HCT116 (cell line): ENCODE results near the gene VDAC1. TPM values are rescaled to one million over a fixed set of nuclear protein-coding genes. Genes with fewer than 3 reads are reported as not detected.

Experiments
- ATAC-seq: fragments of 200-7000 bp; cut with Tn5 transposase; 2 replicates; pipeline ENCODE4 v1.9.1; 2020; ENCODE audit warnings: mild to moderate bottlenecking, moderate library complexity
- BruUV-seq: library from RNA; stranded (reverse); fragments of 400-500 nt; replicated peaks from 2 replicates; lab custom pipeline; 2021; lab: Mats Ljungman, UMichigan
- CTCF ChIA-PET: fragments of 300-600 bp; sonication (Branson Sonifier 250); formaldehyde crosslinking; loops from one replicate; lab custom pipeline; 2021; ENCODE audit warnings: antibody characterized with exemption; lab: Charles Lee
- POLR2A ChIA-PET: fragments of 300-600, 350-600 bp; sonication (Branson Sonifier 250); formaldehyde crosslinking; loops from one replicate; lab custom pipeline; 2021; ENCODE audit warnings: antibody characterized with exemption; lab: Charles Lee
- RAD21 ChIA-PET, 2 experiments: fragments of 300-600 bp; sonication (Branson Sonifier 250); formaldehyde crosslinking; loops; one replicate each; lab custom pipeline; 2023; ENCODE audit warnings: low total read pairs in 2 of 2; ENCODE audit not compliant: uncharacterized antibody in 2 of 2, unreplicated experiment in 2 of 2, low non-redundant PET in 1 of 2; lab: Charles Lee
- DNase-seq: peaks from one replicate; pipeline ENCODE4 v3.0.0-alpha.2; 2010; ENCODE audit warnings: low read depth, low spot score
- H2AFZ ChIP-seq: fragments of 200-600 bp; shearing (Covaris generic), sonication (generic); 2 replicates; pipeline ENCODE4 v1.6.1; 2017; ENCODE audit warnings: low read depth, mixed run types, mixed read lengths, antibody characterized with exemption, low read length; ENCODE audit not compliant: poor library complexity, severe bottlenecking
- H3K27ac ChIP-seq: 2 replicates; pipeline ENCODE4 v1.5.1; 2012; ENCODE audit warnings: low read depth, low read length
- H3K27me3 ChIP-seq: fragments of 200-600 bp; sonication (generic); 2 replicates; pipeline ENCODE4 v1.6.1; 2016; ENCODE audit warnings: mixed run types, low read length, mixed read lengths; ENCODE audit not compliant: insufficient read depth
- H3K36me3 ChIP-seq, 2 experiments: fragments of 200-500 bp in 1 of 2; fragments of 200-600 bp in 1 of 2; sonication (Bioruptor generic) in 1 of 2; sonication (generic) in 1 of 2; 2 replicates each; pipeline versions ENCODE4 v1.5.1 to v1.6.1; 2014 to 2016; ENCODE audit warnings: low read length in 2 of 2, inconsistent platforms in 1 of 2, mixed read lengths in 1 of 2, mixed run types in 1 of 2; ENCODE audit not compliant: insufficient read depth in 2 of 2, control insufficient read depth in 1 of 2
- H3K4me1 ChIP-seq, 2 experiments: fragments of 200-600 bp in 1 of 2; sonication (generic) in 1 of 2; 2 replicates each; pipeline versions ENCODE4 v1.5.1 to v1.6.1; 2012 to 2017; ENCODE audit warnings: low read length in 2 of 2, inconsistent platforms in 1 of 2, mild to moderate bottlenecking in 1 of 2, mixed read lengths in 1 of 2, mixed run types in 1 of 2, moderate library complexity in 1 of 2; ENCODE audit not compliant: insufficient read depth in 2 of 2, control insufficient read depth in 1 of 2
- H3K4me2 ChIP-seq: fragments of 200-600 bp; sonication (generic); 2 replicates; pipeline ENCODE4 v1.6.1; 2017; ENCODE audit warnings: mixed run types, low read length, mixed read lengths
- H3K4me3 ChIP-seq, 2 experiments: fragments of 200-600 bp in 1 of 2; sonication (generic) in 1 of 2; replicated peaks in 1 of 2; 2 replicates each; pipeline ENCODE4 v1.5.1; 2011 to 2016; ENCODE audit warnings: low read length in 2 of 2, control low read depth in 1 of 2, low read depth in 1 of 2, mild to moderate bottlenecking in 1 of 2, mixed read lengths in 1 of 2, mixed run types in 1 of 2
- H3K79me2 ChIP-seq: fragments of 200-600 bp; sonication (generic); 2 replicates; pipeline ENCODE4 v1.6.1; 2017; ENCODE audit warnings: mild to moderate bottlenecking, mixed run types, low read length, moderate library complexity, mixed read lengths; ENCODE audit not compliant: insufficient read depth
- H3K9ac ChIP-seq: fragments of 200-600 bp; sonication (generic); 2 replicates; pipeline ENCODE4 v1.6.1; 2016; ENCODE audit warnings: low read length, mixed read lengths
- H3K9me2 ChIP-seq: fragments of 200-600 bp; sonication (generic), shearing (Covaris generic); 2 replicates; pipeline ENCODE4 v1.6.1; 2017; ENCODE audit warnings: mixed run types, mild to moderate bottlenecking, moderate library complexity; ENCODE audit not compliant: insufficient read depth
- H3K9me3 ChIP-seq, 2 experiments: fragments of 200-500 bp in 1 of 2; fragments of 200-600 bp in 1 of 2; sonication (Bioruptor generic) in 1 of 2; sonication (generic) in 1 of 2; 2 replicates each; pipeline ENCODE4 v1.6.1; 2014 to 2017; ENCODE audit warnings: low read length in 2 of 2, mixed read lengths in 2 of 2, inconsistent platforms in 1 of 2, low read depth in 1 of 2, mild to moderate bottlenecking in 1 of 2, mixed run types in 1 of 2, moderate library complexity in 1 of 2; ENCODE audit not compliant: control insufficient read depth in 1 of 2, insufficient read depth in 1 of 2
- H4K20me1 ChIP-seq: fragments of 200-600 bp; sonication (generic), shearing (Covaris generic); 2 replicates; pipeline ENCODE4 v1.6.1; 2017; ENCODE audit warnings: mixed run types, mild to moderate bottlenecking, moderate library complexity; ENCODE audit not compliant: insufficient read depth
- CEBPB ChIP-seq: IDR thresholded peaks from 2 replicates; pipeline ENCODE4 v1.6.1; 2012; ENCODE audit warnings: low read depth
- EZH2 ChIP-seq: fragments of 200-600 bp; sonication (generic); IDR thresholded peaks from 2 replicates; pipeline ENCODE4 v1.6.1; 2017; ENCODE audit warnings: antibody characterized with exemption, mixed run types
- FOSL1 ChIP-seq: IDR thresholded peaks from 2 replicates; pipeline ENCODE4 v1.6.1; 2012; ENCODE audit warnings: low read depth
- POLR2AphosphoS5 ChIP-seq: IDR thresholded peaks from 2 replicates; pipeline ENCODE4 v1.6.1; 2011; ENCODE audit warnings: mild to moderate bottlenecking, low read depth, low read length, moderate library complexity
- RAD21 ChIP-seq: IDR thresholded peaks from 2 replicates; pipeline ENCODE4 v1.6.1; 2012; ENCODE audit warnings: low read depth, mild to moderate bottlenecking
- SIN3A ChIP-seq: IDR thresholded peaks from 2 replicates; pipeline ENCODE4 v1.6.1; 2012; ENCODE audit warnings: low read depth
- ZFX ChIP-seq: fragments of 450-650 bp; IDR thresholded peaks from 2 replicates; pipeline ENCODE4 v1.6.1; 2017
- intact Hi-C: fragments of 100-400 bp; cut with micrococcal nuclease; formaldehyde crosslinking; loops from 2 replicates; pipeline ENCODE4 v1.10.0; 2022
- total RNA-seq: library from RNA; stranded (reverse); gene quantifications from one replicate; pipeline ENCODE4 v1.2.1, GENCODE V29; 2021; ENCODE audit not compliant: unreplicated experiment
- TF ChIP-seq, protein P1 (sequence below): IDR thresholded peaks from 2 replicates; pipeline ENCODE4 v1.6.1; 2011; ENCODE audit warnings: mild to moderate bottlenecking, low read length, moderate library complexity; ENCODE audit not compliant: insufficient replicate concordance; ENCODE audit errors: extremely low read depth
- TF ChIP-seq, protein P2 (sequence below): IDR thresholded peaks from 2 replicates; pipeline ENCODE4 v1.6.1; 2012

VDAC1 gene
- total RNA-seq, 1 experiment from 2014 or later: 269 TPM

DNA sequence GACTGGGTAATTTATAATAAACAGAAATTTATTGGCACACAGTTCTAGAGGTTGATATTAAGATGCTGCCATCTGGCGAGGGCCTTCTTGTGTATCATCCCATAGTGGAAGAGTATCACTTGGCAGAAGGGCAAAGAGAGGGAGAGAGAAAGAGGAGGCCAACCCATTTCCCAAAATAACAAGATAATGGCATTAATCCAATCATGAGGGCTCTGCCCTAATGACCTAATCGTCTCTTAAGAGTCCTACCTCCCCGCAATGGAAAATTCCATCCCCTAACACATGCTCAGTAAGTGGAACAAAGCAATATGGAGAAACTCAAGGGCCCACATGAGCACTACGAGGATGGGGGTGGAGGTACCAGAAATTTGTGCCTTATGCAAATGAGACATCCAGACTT is 17.6 kb upstream of the VDAC1 start:
- H3K4me2 ChIP-seq: no peak overlapping the region
- peaks cover 0 to 7% of the 10 kb centered on the region in 2 experiments; a peak in 1 of 4 replicates for H3K4me1 ChIP-seq
- ChIA-PET POLR2A (no interaction called here), CTCF (no interaction called here), RAD21 (no interaction called here)
- no peak overlapping the region for H3K4me3 ChIP-seq
- no peak overlapping the region for H2AFZ ChIP-seq
- no peaks in the 10 kb centered on the region for H3K9me3 ChIP-seq
- no peak for ATAC-seq
- no TSS peak for BruUV-seq
- H3K27ac ChIP-seq: no peak overlapping the region
- no peak for DNase-seq
- TF ChIP-seq ZFX (no peak), FOSL1 (no peak), POLR2AphosphoS5 (no peak)
- TF ChIP-seq, protein P1, sequence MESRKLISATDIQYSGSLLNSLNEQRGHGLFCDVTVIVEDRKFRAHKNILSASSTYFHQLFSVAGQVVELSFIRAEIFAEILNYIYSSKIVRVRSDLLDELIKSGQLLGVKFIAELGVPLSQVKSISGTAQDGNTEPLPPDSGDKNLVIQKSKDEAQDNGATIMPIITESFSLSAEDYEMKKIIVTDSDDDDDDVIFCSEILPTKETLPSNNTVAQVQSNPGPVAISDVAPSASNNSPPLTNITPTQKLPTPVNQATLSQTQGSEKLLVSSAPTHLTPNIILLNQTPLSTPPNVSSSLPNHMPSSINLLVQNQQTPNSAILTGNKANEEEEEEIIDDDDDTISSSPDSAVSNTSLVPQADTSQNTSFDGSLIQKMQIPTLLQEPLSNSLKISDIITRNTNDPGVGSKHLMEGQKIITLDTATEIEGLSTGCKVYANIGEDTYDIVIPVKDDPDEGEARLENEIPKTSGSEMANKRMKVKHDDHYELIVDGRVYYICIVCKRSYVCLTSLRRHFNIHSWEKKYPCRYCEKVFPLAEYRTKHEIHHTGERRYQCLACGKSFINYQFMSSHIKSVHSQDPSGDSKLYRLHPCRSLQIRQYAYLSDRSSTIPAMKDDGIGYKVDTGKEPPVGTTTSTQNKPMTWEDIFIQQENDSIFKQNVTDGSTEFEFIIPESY: no peak
- TF ChIP-seq, protein P2, sequence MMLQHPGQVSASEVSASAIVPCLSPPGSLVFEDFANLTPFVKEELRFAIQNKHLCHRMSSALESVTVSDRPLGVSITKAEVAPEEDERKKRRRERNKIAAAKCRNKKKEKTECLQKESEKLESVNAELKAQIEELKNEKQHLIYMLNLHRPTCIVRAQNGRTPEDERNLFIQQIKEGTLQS: no peak
- TF ChIP-seq, all 23 proteins: peak for 0
- no peaks in the 10 kb centered on the region for H3K36me3 ChIP-seq
- intact Hi-C loops: no loop called here
- H4K20me1 ChIP-seq: no peaks in the 10 kb centered on the region
- H3K79me2 ChIP-seq: no peaks in the 10 kb centered on the region
- no peaks in the 10 kb centered on the region for H3K27me3 ChIP-seq
- H3K9me2 ChIP-seq: no peaks in the 10 kb centered on the region
- no peak overlapping the region for H3K9ac ChIP-seq

DNA sequence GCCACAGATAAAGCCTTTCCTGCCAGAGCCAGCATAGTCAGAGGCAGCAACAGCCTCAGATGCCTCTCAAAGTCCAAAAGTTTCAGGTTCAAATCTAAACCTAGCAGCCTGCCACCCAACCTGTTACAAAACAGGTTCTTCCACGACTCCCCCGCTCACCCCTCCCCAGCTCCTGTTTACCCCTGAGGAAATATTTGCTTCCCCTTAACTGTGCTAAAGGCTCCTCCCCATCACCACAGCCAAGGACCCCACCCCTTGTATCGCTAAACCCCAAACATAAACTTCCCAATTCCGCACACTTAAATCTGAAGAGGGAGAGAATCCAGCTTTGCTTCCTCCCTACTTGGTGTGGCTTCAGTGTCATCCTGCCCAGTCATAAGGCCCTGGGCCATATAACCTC is 15.4 kb upstream of the VDAC1 start:
- Histone ChIP-seq H3K4me1 (peaks cover 0 to 7% of the 10 kb centered on the region in 2 experiments; a peak in 1 of 4 replicates), H3K27me3 (no peaks in the 10 kb centered on the region), H3K27ac (no peak overlapping the region), H3K9me2 (no peaks in the 10 kb centered on the region), H2AFZ (no peak overlapping the region), H3K4me2 (no peak overlapping the region), H3K79me2 (no peaks in the 10 kb centered on the region), H4K20me1 (no peaks in the 10 kb centered on the region), H3K4me3 (no peak overlapping the region), H3K36me3 (no peaks in the 10 kb centered on the region), H3K9ac (no peak overlapping the region), H3K9me3 (no peaks in the 10 kb centered on the region)
- no TSS peak for BruUV-seq
- POLR2A ChIA-PET: no interaction called here
- DNase-seq: no peak
- RAD21 ChIA-PET: no interaction called here
- CTCF ChIA-PET: no interaction called here
- intact Hi-C loops: no loop called here
- TF ChIP-seq CEBPB: no peak
- TF ChIP-seq SIN3A: no peak
- TF ChIP-seq EZH2: no peak
- TF ChIP-seq RAD21: no peak
- no peak for ATAC-seq
